Fibroblast of lung (primary cell): ENCODE results near the gene POLR2M. TPM values are rescaled to one million over a fixed set of nuclear protein-coding genes. Genes with fewer than 3 reads are reported as not detected.

Experiments
- DNase-seq, 2 donors: peaks; one replicate each; pipeline versions ENCODE4 v3.0.0 to v3.0.0-alpha.2; 2010; ENCODE audit warnings: low read depth in 2 of 2
- H2AFZ ChIP-seq: 2 replicates; pipeline ENCODE4 v1.5.1; 2012; ENCODE audit warnings: low read length, control low read depth, inconsistent platforms
- H3K27ac ChIP-seq: 2 replicates; pipeline ENCODE4 v1.5.1; 2011; ENCODE audit warnings: low read length, control low read depth; ENCODE audit not compliant: insufficient read depth
- H3K27me3 ChIP-seq: 2 replicates; pipeline ENCODE4 v1.5.1; 2011; ENCODE audit warnings: mild to moderate bottlenecking, low read length; ENCODE audit not compliant: control insufficient read depth, insufficient read depth
- H3K36me3 ChIP-seq: 2 replicates; pipeline ENCODE4 v1.5.1; 2011; ENCODE audit warnings: low read length; ENCODE audit not compliant: control insufficient read depth, insufficient read depth
- H3K4me1 ChIP-seq: 2 replicates; pipeline ENCODE4 v1.5.1; 2011; ENCODE audit warnings: low read length; ENCODE audit not compliant: control insufficient read depth, insufficient read depth; ENCODE audit errors: extremely low read depth
- H3K4me2 ChIP-seq: 2 replicates; pipeline ENCODE4 v1.5.1; 2011; ENCODE audit warnings: low read length, control low read depth; ENCODE audit not compliant: insufficient read depth; ENCODE audit errors: extremely low read depth
- H3K4me3 ChIP-seq, 4 experiments: fragments of 200-600 bp in 1 of 4; sonication (generic) in 1 of 4; replicated peaks in 1 of 4; 2 replicates each; pipeline ENCODE4 v1.5.1; 2011 to 2016; ENCODE audit warnings: low read length in 4 of 4, low read depth in 3 of 4, mild to moderate bottlenecking in 3 of 4, control low read depth in 2 of 4, inconsistent platforms in 1 of 4, mixed read lengths in 1 of 4; ENCODE audit not compliant: insufficient read depth in 1 of 4; ENCODE audit errors: control extremely low read depth in 1 of 4
- H3K79me2 ChIP-seq: 2 replicates; pipeline ENCODE4 v1.5.1; 2012; ENCODE audit warnings: mild to moderate bottlenecking, low read length, inconsistent platforms; ENCODE audit not compliant: control insufficient read depth, insufficient read depth
- H3K9ac ChIP-seq: 2 replicates; pipeline ENCODE4 v1.5.1; 2011; ENCODE audit warnings: mild to moderate bottlenecking, low read length, control low read depth; ENCODE audit not compliant: insufficient read depth
- H3K9me3 ChIP-seq: 2 replicates; pipeline ENCODE4 v1.5.1; 2012; ENCODE audit warnings: low read depth, low read length; ENCODE audit not compliant: control insufficient read depth, insufficient read depth
- H4K20me1 ChIP-seq: 2 replicates; pipeline ENCODE4 v1.5.1; 2011; ENCODE audit warnings: low read length; ENCODE audit not compliant: control insufficient read depth, insufficient read depth; ENCODE audit errors: extremely low read depth
- EZH2 ChIP-seq: IDR thresholded peaks from 2 replicates; pipeline ENCODE4 v1.5.1; 2012; ENCODE audit warnings: low read length, control low read depth, mild to moderate bottlenecking; ENCODE audit errors: missing control alignments
- polyA plus RNA-seq, 2 donors: library from polyadenylated mRNA; depleted of rRNA in 1 of 2; stranded (reverse) in 1 of 2; unstranded in 1 of 2; fragments of >200 nt; gene quantifications; 2 replicates each; pipeline ENCODE4 v1.2.1, GENCODE V29; 2011 to 2012; ENCODE audit warnings: missing spikeins in 1 of 2
- total RNA-seq: library from RNA; depleted of rRNA; stranded (reverse); fragments of >200 nt; gene quantifications from 2 replicates; pipeline ENCODE4 v1.2.1, GENCODE V29; 2014
- TF ChIP-seq, protein P1 (sequence below), 2 donors: IDR thresholded peaks in 1 of 2; conservative IDR thresholded peaks in 1 of 2; 1 replicate in 1 of 2; 2 replicates in 1 of 2; pipeline ENCODE4 v1.5.1; 2011 to 2012; ENCODE audit warnings: low read length in 2 of 2, control low read depth in 1 of 2, inconsistent platforms in 1 of 2, low read depth in 1 of 2, mild to moderate bottlenecking in 1 of 2

The POLR2M gene
- total and polyA plus RNA-seq, 2 donors (not counting 1 experiment from before 2014, with no cell fraction given), result 70.8 to 287 TPM

- Histone ChIP-seq H3K9me3 (no peaks in the 10 kb centered on the region), H3K36me3 (no peaks in the 10 kb centered on the region), H3K27ac (no peak overlapping the region), H3K4me3 (no peak overlapping the region), H3K9ac (no peak overlapping the region), H4K20me1 (no peaks in the 10 kb centered on the region), H3K79me2 (no peaks in the 10 kb centered on the region), H2AFZ (no peak overlapping the region), H3K4me1 (no peaks in the 10 kb centered on the region), H3K27me3 (no peaks in the 10 kb centered on the region), H3K4me2 (no peak overlapping the region)
- no peak for DNase-seq
- no peak for TF ChIP-seq EZH2
- TF ChIP-seq, protein P1, sequence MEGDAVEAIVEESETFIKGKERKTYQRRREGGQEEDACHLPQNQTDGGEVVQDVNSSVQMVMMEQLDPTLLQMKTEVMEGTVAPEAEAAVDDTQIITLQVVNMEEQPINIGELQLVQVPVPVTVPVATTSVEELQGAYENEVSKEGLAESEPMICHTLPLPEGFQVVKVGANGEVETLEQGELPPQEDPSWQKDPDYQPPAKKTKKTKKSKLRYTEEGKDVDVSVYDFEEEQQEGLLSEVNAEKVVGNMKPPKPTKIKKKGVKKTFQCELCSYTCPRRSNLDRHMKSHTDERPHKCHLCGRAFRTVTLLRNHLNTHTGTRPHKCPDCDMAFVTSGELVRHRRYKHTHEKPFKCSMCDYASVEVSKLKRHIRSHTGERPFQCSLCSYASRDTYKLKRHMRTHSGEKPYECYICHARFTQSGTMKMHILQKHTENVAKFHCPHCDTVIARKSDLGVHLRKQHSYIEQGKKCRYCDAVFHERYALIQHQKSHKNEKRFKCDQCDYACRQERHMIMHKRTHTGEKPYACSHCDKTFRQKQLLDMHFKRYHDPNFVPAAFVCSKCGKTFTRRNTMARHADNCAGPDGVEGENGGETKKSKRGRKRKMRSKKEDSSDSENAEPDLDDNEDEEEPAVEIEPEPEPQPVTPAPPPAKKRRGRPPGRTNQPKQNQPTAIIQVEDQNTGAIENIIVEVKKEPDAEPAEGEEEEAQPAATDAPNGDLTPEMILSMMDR (conservative IDR thresholded peaks at IDR 0.05 in 1 of 2, IDR thresholded peaks at IDR 0.05 in 1 of 2; ENCODE audit: low read depth in 1 of 2, low read length in 2 of 2), result no peak
Measured at GRCh38 chr15:57734860-57735259, 28.3 kb downstream of the POLR2M start.

GRCh38 chr15:57735431-57735830, 28.9 kb downstream of the POLR2M start:
- no peak for TF ChIP-seq EZH2
- TF ChIP-seq, protein P1 (conservative IDR thresholded peaks at IDR 0.05 in 1 of 2, IDR thresholded peaks at IDR 0.05 in 1 of 2; ENCODE audit: low read depth in 1 of 2, low read length in 2 of 2), result no peak
- Histone ChIP-seq H2AFZ (no peak overlapping the region), H3K9me3 (no peaks in the 10 kb centered on the region), H3K4me1 (no peaks in the 10 kb centered on the region), H3K27me3 (no peaks in the 10 kb centered on the region), H3K4me3 (no peak overlapping the region), H3K27ac (no peak overlapping the region), H3K9ac (no peak overlapping the region), H3K79me2 (no peaks in the 10 kb centered on the region), H4K20me1 (no peaks in the 10 kb centered on the region), H3K4me2 (no peak overlapping the region), H3K36me3 (no peaks in the 10 kb centered on the region)
- DNase-seq, result no peak

GRCh38 chr15:57735891-57736290, 29.4 kb downstream of the POLR2M start:
- H3K79me2 ChIP-seq, result no peaks in the 10 kb centered on the region
- no peak overlapping the region for H3K4me2 ChIP-seq
- H3K27ac ChIP-seq, result no peak overlapping the region
- no peaks in the 10 kb centered on the region for H3K27me3 ChIP-seq
- no peaks in the 10 kb centered on the region for H3K9me3 ChIP-seq
- TF ChIP-seq EZH2, result no peak
- TF ChIP-seq, protein P1 (conservative IDR thresholded peaks at IDR 0.05 in 1 of 2, IDR thresholded peaks at IDR 0.05 in 1 of 2; ENCODE audit: low read depth in 1 of 2, low read length in 2 of 2), result no peak
- H3K36me3 ChIP-seq, result no peaks in the 10 kb centered on the region
- no peak overlapping the region for H2AFZ ChIP-seq
- no peaks in the 10 kb centered on the region for H4K20me1 ChIP-seq
- no peak for DNase-seq
- H3K4me1 ChIP-seq, result no peaks in the 10 kb centered on the region
- no peak overlapping the region for H3K4me3 ChIP-seq
- no peak overlapping the region for H3K9ac ChIP-seq
